Measurements from ENCODE around the gene ZNF280C.

The ZNF280C gene

DNA sequence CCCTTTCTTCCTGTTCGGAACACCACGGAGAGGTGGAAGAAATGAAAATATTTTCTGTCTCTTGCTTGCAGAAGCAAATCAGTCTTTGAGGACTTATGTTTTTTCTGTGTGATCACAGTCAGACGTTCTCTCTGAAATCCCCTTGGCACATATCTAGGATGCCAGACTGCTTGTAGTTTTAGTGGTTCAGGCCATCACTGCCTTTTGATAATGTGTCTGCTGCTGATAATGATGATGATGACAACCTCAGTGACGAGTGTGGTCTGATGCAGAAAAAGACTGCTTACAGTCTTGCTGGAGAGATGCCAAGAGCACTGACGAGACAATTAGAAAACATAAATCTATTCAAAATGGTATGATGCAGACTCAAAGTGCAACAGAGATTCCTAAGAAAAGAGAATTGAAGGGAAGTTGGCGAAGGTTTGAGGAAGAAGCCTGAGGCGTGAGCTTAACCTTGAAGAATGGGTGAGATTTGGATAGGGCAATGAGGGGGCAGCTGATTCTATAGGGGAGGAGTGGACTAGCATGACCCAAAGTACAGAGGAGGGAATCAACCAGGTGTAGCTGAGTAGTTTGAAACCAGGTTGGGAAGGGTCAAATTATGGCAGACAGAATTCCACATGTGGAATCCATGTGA lies 89.0 kb downstream of the ZNF280C start:
- in situ Hi-C loops (cut with MboI; ENCODE audit: low sequenced_read_pairs): no loop called here

DNA sequence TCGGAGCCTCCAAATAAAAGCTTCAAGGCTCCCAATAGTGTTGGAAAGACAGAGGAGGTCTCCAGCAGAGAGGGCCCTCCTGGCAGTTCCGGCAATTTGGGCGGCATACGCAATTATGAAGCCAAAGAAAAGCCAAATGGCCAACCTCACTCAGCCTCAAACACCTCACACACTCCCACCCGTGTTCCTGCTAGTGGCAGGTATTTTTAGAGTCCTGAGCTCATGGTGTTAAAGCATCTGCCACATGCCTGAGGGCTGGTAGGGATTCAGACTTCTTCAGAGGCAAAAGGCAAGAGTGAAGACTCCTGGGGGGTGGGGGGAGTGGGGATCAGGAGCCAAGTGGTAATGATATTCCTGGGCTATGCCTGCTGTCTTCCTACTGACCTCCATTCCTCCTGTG lies 89.5 kb downstream of the ZNF280C start:
- in situ Hi-C loops (cut with MboI; ENCODE audit: low sequenced_read_pairs): no loop called here

DNA sequence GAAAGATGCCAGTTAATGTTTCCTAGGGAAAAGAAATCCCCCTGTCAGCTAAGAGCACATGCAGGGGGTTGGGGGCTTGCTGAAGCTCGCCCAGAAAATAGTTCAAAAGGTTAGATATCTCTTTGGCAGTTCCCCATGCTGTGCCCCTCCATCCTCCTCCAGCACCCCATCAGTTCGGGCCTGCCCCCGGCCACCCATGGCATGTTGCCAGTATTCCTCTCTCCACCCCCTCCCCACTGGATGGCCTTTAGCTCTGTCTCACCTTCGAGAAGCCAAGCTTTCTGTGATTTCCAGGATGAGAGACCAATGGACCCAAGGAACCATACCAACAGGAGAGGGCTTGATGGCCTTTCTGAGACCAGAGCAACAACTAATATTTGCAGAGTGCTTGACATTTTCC lies 91.8 kb downstream of the ZNF280C start:
- in situ Hi-C loops (cut with MboI; ENCODE audit: low sequenced_read_pairs): no loop called here

DNA sequence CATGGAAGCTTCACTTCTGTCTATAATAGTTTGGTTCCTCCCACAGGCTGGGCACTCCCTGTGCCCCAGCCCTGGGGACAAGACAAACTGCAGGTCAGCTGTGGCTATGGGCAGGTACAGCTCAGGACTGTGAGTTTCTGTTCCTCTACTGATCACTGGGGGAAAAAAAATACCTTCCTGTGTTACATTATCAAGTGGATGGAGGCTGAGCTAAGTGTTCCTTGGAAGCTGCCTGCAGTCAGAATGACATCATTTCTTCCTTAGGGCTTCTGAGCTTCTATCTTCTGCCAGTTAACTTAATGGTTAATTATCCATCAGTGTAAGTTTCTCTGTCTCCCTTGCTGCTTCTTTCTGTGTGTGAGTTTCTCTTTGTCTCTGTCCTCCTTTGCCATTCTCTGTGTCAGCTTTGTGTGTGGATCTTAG lies 92.3 kb downstream of the ZNF280C start:
- in situ Hi-C loops (cut with MboI; ENCODE audit: low sequenced_read_pairs): no loop called here

DNA sequence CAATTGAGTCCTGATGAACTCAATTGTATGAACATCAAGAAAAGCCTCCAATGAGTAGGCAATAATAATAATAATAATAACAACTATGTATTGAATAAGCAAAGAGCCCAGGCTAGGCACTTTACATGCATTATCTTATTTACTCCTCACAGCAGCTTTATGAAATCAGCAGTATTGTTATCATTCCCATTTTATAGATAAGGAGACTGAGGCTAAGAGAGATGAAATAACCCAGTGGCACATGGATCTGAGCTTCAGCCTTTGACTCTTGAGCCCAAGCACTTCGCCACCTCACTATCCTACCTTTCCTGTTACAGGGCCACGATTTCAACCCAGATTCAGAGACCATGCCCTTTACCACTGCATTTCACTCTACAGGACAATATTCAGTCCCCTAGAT lies 93.8 kb downstream of the ZNF280C start:
- in situ Hi-C loops (cut with MboI; ENCODE audit: low sequenced_read_pairs): no loop called here

DNA sequence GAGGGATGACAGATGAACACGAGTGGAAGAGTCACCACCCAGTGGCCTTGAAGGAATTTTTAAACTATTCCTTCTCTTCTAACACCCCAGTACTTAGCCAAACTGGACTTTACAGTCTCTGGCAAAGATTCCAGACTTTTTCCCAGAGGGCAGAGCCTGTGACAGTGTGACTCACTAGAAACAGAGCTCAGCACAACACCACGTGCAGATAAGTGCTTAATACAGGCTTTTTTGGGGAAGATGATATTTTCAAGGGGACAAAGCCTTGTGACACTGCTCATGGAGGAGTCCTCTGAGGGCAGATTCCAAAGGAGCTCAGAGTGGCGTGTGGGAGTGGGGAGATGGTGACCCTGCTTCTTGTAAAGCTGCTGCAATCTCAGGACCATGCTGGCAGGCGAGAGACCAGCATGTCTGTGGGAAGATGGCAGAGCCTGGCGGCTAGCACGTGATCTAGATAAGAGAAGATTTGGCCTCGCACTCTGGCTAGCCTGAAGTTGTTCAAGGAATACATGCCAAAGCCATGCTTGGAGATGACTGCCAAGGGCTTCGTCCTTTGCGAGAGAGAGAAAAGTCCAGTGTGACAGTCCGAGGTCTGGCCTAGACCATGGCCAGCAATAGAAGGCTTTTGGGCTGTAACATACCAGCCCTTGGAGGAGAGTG lies 94.5 kb downstream of the ZNF280C start:
- in situ Hi-C loops (cut with MboI; ENCODE audit: low sequenced_read_pairs): no loop called here

DNA sequence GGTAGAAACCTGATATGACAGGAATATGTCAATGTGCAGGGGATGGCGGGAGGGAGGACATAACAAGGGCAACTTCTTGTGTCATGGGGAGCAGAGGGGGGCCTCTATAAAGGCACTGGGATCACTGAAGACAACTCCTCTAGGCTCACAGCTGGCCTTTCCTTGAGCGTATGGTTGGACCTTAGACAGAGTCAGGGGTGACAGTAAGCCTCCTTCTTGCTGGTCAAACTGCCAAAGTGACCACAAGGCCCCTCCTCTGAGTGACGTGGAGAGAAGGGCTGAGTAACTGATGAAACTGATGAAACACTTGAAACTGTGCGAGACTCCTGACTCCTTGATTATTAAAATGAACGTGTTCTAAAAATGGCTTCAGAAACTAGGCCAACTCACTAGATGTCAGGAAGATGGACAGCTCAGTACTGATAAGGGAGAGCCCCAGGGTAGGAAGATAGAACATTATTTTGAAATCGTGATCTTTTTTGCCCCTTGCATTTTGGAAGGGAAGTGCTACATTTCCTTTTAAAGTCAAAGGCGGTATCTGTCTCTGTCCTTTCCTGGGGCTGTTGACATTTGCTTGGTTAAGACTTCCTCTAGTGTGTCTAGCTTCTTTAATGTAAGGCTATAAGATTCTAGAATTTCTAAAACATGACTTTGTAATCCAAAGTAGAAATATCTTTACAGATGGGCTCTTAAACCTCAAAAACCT lies 95.4 kb downstream of the ZNF280C start:
- in situ Hi-C loops (cut with MboI; ENCODE audit: low sequenced_read_pairs): no loop called here

DNA sequence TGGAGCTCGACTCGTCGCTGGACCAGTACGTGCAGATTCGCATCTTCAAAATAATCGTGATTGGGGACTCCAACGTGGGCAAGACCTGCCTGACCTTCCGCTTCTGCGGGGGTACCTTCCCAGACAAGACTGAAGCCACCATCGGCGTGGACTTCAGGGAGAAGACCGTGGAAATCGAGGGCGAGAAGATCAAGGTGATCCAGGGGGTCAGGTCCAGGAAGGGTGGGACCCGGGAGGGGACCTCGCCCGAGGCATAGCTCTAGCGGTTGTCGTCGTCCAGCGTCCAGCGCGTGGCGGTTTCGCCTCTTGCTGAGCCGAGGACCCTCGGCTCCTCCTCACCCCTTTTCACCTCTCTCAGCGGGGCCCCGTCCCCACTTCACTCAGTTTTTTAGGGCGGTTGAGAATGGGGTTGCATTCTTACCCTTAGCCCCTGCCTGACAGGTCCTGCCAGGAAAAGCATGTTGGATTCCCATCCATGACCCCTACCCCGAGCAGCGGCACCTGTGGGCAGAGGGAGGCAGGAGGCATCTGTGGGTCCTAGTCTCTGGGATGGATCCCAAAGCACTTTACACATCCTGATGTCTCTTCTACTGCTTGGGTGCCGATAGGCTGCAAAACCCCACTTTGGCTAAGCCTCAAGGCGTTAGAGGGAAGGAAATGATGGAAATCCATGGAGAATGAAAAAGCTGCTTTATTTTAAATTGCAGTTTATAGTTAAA lies 96.4 kb downstream of the ZNF280C start:
- in situ Hi-C loops (cut with MboI; ENCODE audit: low sequenced_read_pairs): no loop called here

DNA sequence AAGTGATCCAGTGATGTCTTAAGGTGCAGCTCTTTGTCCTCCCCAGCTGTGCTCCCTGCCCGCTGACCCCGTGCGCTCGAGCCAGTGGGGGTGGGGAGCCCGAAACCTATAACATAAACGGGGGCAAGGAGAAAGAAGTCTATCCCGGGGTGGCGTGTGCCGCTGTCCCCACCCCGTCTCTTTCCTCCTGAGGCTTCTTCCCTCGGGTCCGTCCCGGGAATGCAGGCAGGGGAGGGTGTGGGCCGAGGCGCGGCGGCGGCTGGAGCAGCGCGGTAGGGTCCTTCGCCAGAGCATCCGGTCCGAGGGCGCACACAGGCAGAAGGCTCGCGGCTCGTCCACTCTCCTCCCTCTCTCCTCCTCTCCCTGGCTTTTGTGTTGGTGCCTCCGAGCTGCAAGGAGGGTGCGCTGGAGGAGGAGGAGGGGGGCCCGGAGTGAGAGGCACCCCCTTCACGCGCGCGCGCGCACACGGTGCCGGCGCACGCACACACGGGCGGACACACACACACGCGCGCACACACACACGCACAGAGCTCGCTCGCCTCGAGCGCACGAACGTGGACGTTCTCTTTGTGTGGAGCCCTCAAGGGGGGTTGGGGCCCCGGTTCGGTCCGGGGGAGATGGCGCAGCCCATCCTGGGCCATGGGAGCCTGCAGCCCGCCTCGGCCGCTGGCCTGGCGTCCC lies 97.1 kb downstream of the ZNF280C start, which contains the start of gene RAB33A:
TSS of gene RAB33A (plus strand) at position 517 of the 681 bp plus-strand sequence. CDS start at position 618, 101 bp downstream.
- in situ Hi-C loops (cut with MboI; ENCODE audit: low sequenced_read_pairs): no loop called here

DNA sequence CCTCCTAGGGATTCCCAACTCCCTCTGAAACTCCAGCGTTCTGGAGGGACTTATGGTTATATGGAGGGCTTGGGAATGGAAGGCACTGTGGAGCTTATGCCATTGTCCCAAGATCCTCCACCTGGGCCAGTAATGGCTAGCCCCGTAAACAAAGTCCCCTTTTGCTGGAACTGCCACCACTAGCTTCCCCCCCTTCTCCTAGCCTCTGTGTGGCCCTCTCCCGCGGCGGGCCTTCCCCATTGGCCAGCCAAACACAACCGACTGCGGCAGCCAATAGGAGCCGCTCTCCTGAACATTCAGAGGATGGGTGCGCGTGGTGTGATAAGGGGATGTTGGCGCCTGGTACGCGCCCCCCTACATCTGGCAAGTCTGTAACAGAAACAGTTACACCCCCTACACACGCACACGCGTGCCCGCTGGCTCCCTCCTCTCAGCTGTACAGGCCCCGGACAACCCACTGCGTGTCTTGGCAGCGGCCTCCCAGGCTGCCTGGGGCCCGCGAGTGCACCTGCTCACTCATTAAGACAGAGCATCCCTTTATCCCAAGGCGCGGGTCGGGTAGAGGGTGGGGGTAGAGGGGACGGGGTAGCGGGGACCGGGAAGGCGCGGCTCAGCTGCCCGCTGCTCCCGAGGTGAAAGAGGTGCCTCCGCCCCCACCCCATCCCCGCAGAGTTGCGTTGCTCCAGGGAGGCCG lies 97.8 kb downstream of the ZNF280C start:
- in situ Hi-C loops (cut with MboI; ENCODE audit: low sequenced_read_pairs): no loop called here

DNA sequence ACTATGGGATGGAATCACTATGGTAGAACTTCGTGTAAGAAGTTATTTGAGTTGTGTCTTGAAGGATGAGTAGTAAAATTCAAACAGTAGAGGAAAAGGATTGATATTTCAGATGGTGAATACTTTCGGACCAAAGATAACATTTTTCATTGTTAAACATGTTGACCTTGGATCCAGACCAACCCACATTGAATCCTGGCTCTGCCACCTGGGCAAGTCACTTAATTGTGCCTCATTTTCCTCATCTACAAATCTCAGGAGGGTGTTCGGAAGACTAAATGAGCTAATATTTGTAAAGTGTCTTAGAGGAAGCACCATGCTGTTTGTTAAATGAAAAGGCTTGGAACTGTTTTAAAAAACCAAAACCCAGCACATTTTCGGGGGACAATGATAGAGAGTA lies 101.7 kb downstream of the ZNF280C start:
- in situ Hi-C loops (cut with MboI; ENCODE audit: low sequenced_read_pairs): no loop called here

DNA sequence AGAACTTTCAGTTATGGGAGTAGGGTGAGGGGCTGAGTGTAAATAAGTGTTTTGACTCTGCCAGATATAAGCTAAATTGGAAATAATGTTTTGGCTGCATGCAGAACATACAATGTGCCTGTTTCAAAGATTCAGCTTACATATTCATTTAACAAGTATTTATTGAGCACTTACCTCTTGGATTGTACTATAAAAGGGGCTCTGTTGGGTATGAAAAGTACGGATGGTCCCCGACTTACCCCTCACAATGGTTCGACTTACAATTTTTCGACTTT lies 102.3 kb downstream of the ZNF280C start:
- in situ Hi-C loops (cut with MboI; ENCODE audit: low sequenced_read_pairs): no loop called here

DNA sequence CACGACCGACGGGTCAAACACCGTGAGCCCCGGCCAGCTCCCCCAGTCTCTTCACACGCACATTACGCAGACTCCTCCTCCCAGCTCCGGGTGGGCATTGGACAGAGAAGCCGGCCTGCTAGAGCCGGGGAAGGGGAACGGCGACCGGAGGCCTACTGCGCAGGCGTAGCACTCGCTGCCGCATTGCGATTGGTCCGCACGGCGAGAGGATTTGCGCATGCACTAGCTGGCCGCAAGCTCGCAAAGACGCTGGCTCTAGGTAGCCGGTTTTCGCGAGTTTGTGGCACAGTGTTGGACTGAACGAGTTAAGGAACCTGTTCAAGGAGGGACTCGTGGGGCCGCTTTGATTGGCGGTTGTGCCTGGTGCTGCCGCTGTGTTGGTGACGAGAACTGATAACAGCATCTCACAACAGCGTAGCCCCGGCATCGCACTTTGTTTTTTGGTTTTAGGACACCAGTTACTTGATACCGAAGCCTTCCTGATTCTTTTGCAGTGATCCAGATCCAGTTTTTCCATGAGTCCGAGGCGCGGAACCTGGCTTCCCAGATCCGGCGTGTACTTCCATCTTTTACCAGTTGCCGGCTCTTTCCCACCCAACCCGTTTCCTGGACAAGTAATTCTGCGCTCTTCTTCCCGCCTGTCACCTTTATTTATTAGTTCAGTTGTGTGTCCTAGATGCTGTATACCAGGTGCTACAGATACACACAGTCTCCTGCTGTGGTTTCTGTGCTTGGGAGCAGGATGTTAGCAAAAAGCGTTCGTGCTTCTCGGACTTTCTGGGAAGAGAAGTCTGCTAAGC lies 102.8 kb downstream of the ZNF280C start, which contains the start of gene AIFM1:
TSS of gene AIFM1 (minus strand) at position 139 of the 800 bp plus-strand sequence. CDS start 185 bp downstream, outside the sequence.
- in situ Hi-C loops (cut with MboI; ENCODE audit: low sequenced_read_pairs): no loop called here

DNA sequence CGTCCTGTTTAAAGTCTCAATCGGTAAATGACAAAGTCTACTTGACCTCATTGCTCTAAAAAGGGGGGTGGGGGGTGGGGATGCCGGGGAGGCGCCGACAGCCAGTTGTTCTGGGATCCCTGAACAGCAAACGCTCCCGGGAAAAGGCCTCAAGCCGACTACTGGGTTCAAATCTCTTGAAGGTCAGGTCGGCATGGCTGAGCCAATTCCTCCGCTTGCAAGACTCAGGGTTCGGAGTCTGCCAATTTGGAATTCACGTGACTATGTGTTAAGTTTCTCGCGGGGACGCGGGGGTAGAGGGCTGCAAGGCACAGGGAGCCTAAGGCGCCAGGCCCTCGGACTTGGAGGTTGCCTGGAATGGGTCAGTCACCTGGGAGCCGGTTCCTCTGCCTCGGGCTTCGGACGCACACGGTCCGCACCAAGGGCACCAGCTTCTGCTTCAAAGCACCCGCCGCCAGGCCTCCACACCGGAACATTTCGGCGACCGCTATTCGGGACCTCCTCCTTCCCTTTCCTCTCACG lies 103.5 kb downstream of the ZNF280C start:
- in situ Hi-C loops (cut with MboI; ENCODE audit: low sequenced_read_pairs): no loop called here

DNA sequence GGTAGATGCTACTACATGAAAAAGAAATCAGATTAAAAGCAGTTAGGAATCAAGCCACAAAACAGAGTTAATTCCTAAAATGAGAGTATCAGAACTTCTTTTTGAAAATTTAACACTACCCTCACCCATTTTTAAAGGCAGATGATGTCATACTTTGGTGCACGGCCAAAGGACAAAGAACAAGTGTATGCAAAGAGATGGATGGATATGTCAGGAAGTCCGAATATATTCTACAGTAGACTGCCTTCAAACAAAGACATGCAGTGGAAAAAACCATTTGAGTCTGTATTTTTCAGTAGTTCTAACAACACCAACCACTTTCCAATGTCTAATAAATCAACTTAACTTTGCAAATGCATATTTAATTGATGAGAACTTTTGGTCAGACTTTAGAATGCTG lies 105.3 kb downstream of the ZNF280C start:
- in situ Hi-C loops (cut with MboI; ENCODE audit: low sequenced_read_pairs): no loop called here

DNA sequence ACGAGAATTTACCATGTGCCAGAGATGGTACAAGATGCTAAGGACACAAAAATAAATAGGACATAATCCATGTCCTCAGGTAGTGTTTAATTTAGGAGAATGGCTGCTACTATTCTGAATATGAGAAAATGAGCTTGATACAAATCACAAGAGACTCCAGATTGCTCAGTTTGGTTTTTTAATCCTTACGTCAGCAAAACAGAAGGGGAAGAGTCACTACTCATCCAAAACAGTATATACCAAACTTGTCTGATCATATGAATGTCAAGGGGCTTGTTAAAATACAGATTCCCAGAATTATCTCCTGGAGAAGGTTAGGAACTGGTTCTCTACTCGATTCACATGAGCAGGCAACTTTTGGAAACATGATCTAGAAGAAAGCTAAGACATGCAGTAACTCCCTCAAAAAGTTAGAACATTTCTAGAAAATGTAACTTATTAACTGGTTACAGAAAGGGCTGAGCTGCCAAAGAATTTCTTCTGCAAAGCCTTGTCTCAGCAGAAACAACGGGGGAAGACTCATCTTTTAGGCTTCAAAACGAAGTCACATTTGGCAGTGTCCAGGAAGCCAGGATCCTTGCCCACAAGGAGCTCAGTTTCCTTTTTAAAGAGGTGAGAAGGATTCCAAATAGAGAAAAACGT lies 106.5 kb downstream of the ZNF280C start:
- in situ Hi-C loops (cut with MboI; ENCODE audit: low sequenced_read_pairs): no loop called here

DNA sequence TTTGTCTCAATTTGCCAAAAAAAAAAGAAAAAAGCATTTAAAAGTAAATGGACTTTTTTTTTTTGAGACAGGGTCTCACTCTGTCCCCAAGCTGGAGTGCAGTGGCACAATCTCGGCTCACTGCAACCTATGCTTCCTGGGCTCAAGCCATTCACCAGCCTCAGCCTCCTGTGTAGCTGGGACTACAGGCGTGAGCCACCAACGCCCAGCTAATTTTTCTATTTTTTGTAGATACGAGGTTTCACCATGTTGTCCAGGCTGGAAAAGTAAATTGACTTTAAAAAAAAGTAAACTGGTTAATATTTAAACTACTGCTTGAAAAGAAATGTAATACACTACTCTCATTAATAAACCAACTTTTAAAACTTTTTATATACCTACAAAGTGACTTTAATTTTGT lies 108.9 kb downstream of the ZNF280C start:
- in situ Hi-C loops (cut with MboI; ENCODE audit: low sequenced_read_pairs): no loop called here

DNA sequence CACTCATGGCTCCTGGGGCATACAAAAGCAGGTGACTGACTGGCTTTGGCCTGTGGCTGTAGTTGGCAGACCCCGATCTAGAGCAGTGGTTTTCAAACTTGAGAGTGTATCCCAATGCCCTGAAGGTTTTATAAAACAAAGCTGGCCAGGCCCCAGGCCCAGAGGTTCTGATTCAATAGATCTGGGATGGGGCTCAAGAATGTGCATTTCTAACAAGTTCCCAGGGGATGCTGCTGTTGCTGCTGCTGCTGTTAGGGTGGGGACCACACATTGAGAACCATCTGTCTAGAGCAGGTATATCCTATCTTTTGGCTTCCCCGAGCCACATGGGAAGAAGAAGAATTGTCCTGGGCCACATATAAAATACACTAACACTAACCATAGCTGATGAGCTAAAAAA lies 110.4 kb downstream of the ZNF280C start:
- in situ Hi-C loops (cut with MboI; ENCODE audit: low sequenced_read_pairs): no loop called here

DNA sequence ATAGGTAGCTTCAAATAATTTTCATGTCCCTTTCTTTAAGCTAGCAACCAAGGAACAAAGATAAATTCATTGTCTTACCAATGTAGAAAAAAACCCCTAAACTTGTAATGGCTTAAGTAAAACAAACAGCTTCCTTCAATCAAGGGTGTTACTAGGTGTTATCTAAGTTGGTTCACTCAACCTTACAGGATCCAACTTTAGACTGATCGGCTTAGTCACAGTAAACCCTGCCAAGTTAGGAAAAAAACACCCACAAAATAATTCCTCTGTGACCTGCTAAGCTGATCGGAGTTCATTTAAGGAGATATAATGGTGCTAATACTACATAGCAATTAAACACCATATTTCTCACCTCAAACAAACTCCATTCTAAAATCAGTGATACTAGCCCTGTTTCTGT lies 113.1 kb downstream of the ZNF280C start:
- in situ Hi-C loops (cut with MboI; ENCODE audit: low sequenced_read_pairs): no loop called here

All from hTERT RPE-1 (cell line).